ENCODE measurements around the gene KCNMA1.

KCNMA1 gene

GRCh38 chr10:77205135-77205534, 432.5 kb downstream of the KCNMA1 start:
- TF ChIP-seq CTCF (IDR thresholded peaks at IDR 0.05): no peak
- no peaks in the 10 kb centered on the region for H3K27me3 ChIP-seq (ENCODE audit: control insufficient read depth, insufficient read depth, low read length)
- H3K36me3 ChIP-seq (ENCODE audit: control insufficient read depth, insufficient read depth, low read length): no peaks in the 10 kb centered on the region
- no peaks in the 10 kb centered on the region for H3K9me3 ChIP-seq (ENCODE audit: control insufficient read depth, low read length)
- no peak overlapping the region for H3K27ac ChIP-seq
- no peak overlapping the region for H3K4me2 ChIP-seq (ENCODE audit: low read length)
- H2AFZ ChIP-seq: no peak overlapping the region
- H3K4me3 ChIP-seq (ENCODE audit: low read depth, low read length): no peak overlapping the region
- no peaks in the 10 kb centered on the region for H3K79me2 ChIP-seq
- H3K9ac ChIP-seq: no peak overlapping the region
- H3K4me1 ChIP-seq: no peaks in the 10 kb centered on the region

- no peak overlapping the region for H2AFZ ChIP-seq
- H3K4me1 ChIP-seq: no peaks in the 10 kb centered on the region
- H3K36me3 ChIP-seq (ENCODE audit: control insufficient read depth, insufficient read depth, low read length): no peaks in the 10 kb centered on the region
- TF ChIP-seq CTCF (IDR thresholded peaks at IDR 0.05): no peak
- no peak overlapping the region for H3K4me3 ChIP-seq (ENCODE audit: low read depth, low read length)
- no peaks in the 10 kb centered on the region for H3K27me3 ChIP-seq (ENCODE audit: control insufficient read depth, insufficient read depth, low read length)
- no peaks in the 10 kb centered on the region for H3K79me2 ChIP-seq
- H3K9me3 ChIP-seq (ENCODE audit: control insufficient read depth, low read length): no peaks in the 10 kb centered on the region
- H3K9ac ChIP-seq: no peak overlapping the region
- no peak overlapping the region for H3K27ac ChIP-seq
- no peak overlapping the region for H3K4me2 ChIP-seq (ENCODE audit: low read length)
Observed at GRCh38 chr10:77204171-77204570, 433.4 kb downstream of the KCNMA1 start.

- no peaks in the 10 kb centered on the region for H3K4me1 ChIP-seq
- H3K9me3 ChIP-seq (ENCODE audit: control insufficient read depth, low read length): no peaks in the 10 kb centered on the region
- no peak overlapping the region for H3K9ac ChIP-seq
- H2AFZ ChIP-seq: no peak overlapping the region
- no peak for TF ChIP-seq CTCF (IDR thresholded peaks at IDR 0.05)
- H3K27me3 ChIP-seq (ENCODE audit: control insufficient read depth, insufficient read depth, low read length): no peaks in the 10 kb centered on the region
- H3K4me3 ChIP-seq (ENCODE audit: low read depth, low read length): no peak overlapping the region
- H3K27ac ChIP-seq: no peak overlapping the region
- H3K4me2 ChIP-seq (ENCODE audit: low read length): no peak overlapping the region
- H3K36me3 ChIP-seq (ENCODE audit: control insufficient read depth, insufficient read depth, low read length): no peaks in the 10 kb centered on the region
- H3K79me2 ChIP-seq: no peaks in the 10 kb centered on the region
Observed at GRCh38 chr10:77202857-77203256, 434.8 kb downstream of the KCNMA1 start.

GRCh38 chr10:77201135-77202106, 436.2 kb downstream of the KCNMA1 start:
- Histone ChIP-seq H3K9me3 (ENCODE audit: control insufficient read depth, low read length) (no peaks in the 10 kb centered on the region), H3K27ac (no peak overlapping the region), H3K4me1 (no peaks in the 10 kb centered on the region), H3K36me3 (ENCODE audit: control insufficient read depth, insufficient read depth, low read length) (no peaks in the 10 kb centered on the region), H2AFZ (no peak overlapping the region), H3K9ac (no peak overlapping the region), H3K79me2 (no peaks in the 10 kb centered on the region), H3K4me3 (ENCODE audit: low read depth, low read length) (no peak overlapping the region), H3K4me2 (ENCODE audit: low read length) (no peak overlapping the region), H3K27me3 (ENCODE audit: control insufficient read depth, insufficient read depth, low read length) (no peaks in the 10 kb centered on the region)
- TF ChIP-seq CTCF (IDR thresholded peaks at IDR 0.05): no peak

GRCh38 chr10:77197544-77197943, 440.1 kb downstream of the KCNMA1 start:
- no peaks in the 10 kb centered on the region for H3K27me3 ChIP-seq (ENCODE audit: control insufficient read depth, insufficient read depth, low read length)
- no peak overlapping the region for H3K4me2 ChIP-seq (ENCODE audit: low read length)
- no peak overlapping the region for H3K4me3 ChIP-seq (ENCODE audit: low read depth, low read length)
- no peaks in the 10 kb centered on the region for H3K79me2 ChIP-seq
- no peaks in the 10 kb centered on the region for H3K36me3 ChIP-seq (ENCODE audit: control insufficient read depth, insufficient read depth, low read length)
- no peak for TF ChIP-seq CTCF (IDR thresholded peaks at IDR 0.05)
- no peak overlapping the region for H2AFZ ChIP-seq
- H3K9ac ChIP-seq: no peak overlapping the region
- no peaks in the 10 kb centered on the region for H3K9me3 ChIP-seq (ENCODE audit: control insufficient read depth, low read length)
- no peaks in the 10 kb centered on the region for H3K4me1 ChIP-seq
- H3K27ac ChIP-seq: no peak overlapping the region

All from parathyroid adenoma (tissue), 2 donors.